Type B pancreatic cell (in vitro differentiated cells): Measurements from ENCODE around the gene DUOXA2. TPM values are rescaled to one million over a fixed set of nuclear protein-coding genes. Genes with fewer than 3 reads are reported as not detected.
"Not testable (repeated sequence)": the region's sequence is repeated elsewhere in the genome, so short reads cannot be mapped to it uniquely, and the experiment has no call there.

Experiments
- DNase-seq: peaks from one replicate; pipeline ENCODE4 v3.0.0; 2021; ENCODE audit warnings: mixed read lengths; ENCODE audit not compliant: unreplicated experiment; ENCODE audit errors: extremely low spot score
- H3K27ac Mint-ChIP-seq: 2 replicates; pipeline ENCODE4 v1.8.0; 2021; ENCODE audit warnings: mild to moderate bottlenecking, mixed read lengths
- H3K27me3 Mint-ChIP-seq: 2 replicates; pipeline ENCODE4 v1.8.0; 2021; ENCODE audit warnings: mixed read lengths
- H3K36me3 Mint-ChIP-seq: 2 replicates; pipeline ENCODE4 v1.8.0; 2021; ENCODE audit warnings: mixed read lengths
- H3K4me1 Mint-ChIP-seq: one replicate; pipeline ENCODE4 v1.8.0; 2021; ENCODE audit warnings: mixed read lengths; ENCODE audit not compliant: unreplicated experiment
- H3K4me3 Mint-ChIP-seq: 2 replicates; pipeline ENCODE4 v1.8.0; 2021; ENCODE audit warnings: mild to moderate bottlenecking, mixed read lengths
- H3K9me3 Mint-ChIP-seq: 2 replicates; pipeline ENCODE4 v1.8.0; 2021; ENCODE audit warnings: mixed read lengths
- CTCF ChIP-seq: fragments of 200-600 bp; sonication (generic); conservative IDR thresholded peaks from 2 replicates; pipeline ENCODE4 v1.5.0; 2021; ENCODE audit warnings: antibody characterized with exemption, mild to moderate bottlenecking
- total RNA-seq: library from RNA; stranded (reverse); gene quantifications from 2 replicates; pipeline ENCODE4 v1.2.1, GENCODE V29; 2021; ENCODE audit warnings: low replicate concordance

Gene DUOXA2
- total RNA-seq, 1 donor from 2014 or later = 0.17 TPM

GRCh38 chr15:45102226-45102625 lies 11.9 kb upstream of the DUOXA2 start:
- H3K27me3 Mint-ChIP-seq = peaks cover 26% of the 10 kb centered on the region
- no peaks in the 10 kb centered on the region for H3K9me3 Mint-ChIP-seq
- H3K4me1 Mint-ChIP-seq = no peaks in the 10 kb centered on the region
- DNase-seq = no peak
- no peak overlapping the region for H3K4me3 Mint-ChIP-seq
- no peaks in the 10 kb centered on the region for H3K36me3 Mint-ChIP-seq
- no peak for TF ChIP-seq CTCF
- no peak overlapping the region for H3K27ac Mint-ChIP-seq

- not testable (repeated sequence) for H3K4me1 Mint-ChIP-seq, H3K27ac Mint-ChIP-seq, H3K9me3 Mint-ChIP-seq, DNase-seq, H3K4me3 Mint-ChIP-seq, H3K36me3 Mint-ChIP-seq
- H3K27me3 Mint-ChIP-seq = peaks cover 33% of the 10 kb centered on the region
Observed at GRCh38 chr15:45104170-45104569, 10.0 kb upstream of the DUOXA2 start.

GRCh38 chr15:45105586-45105985 lies 8.5 kb upstream of the DUOXA2 start:
- no peak overlapping the region for H3K4me3 Mint-ChIP-seq
- no peak for TF ChIP-seq CTCF
- H3K4me1 Mint-ChIP-seq = no peaks in the 10 kb centered on the region
- peaks cover 47% of the 10 kb centered on the region for H3K27me3 Mint-ChIP-seq
- H3K27ac Mint-ChIP-seq = no peak overlapping the region
- no peaks in the 10 kb centered on the region for H3K36me3 Mint-ChIP-seq
- no peaks in the 10 kb centered on the region for H3K9me3 Mint-ChIP-seq
- DNase-seq = no peak

GRCh38 chr15:45106002-45106790 lies 7.9 kb upstream of the DUOXA2 start:
- Mint-ChIP-seq H3K27me3 (peaks cover 48% of the 10 kb centered on the region), H3K27ac (no peak overlapping the region), H3K4me1 (no peaks in the 10 kb centered on the region), H3K4me3 (no peak overlapping the region), H3K9me3 (no peaks in the 10 kb centered on the region), H3K36me3 (no peaks in the 10 kb centered on the region)
- DNase-seq = no peak
- TF ChIP-seq CTCF = no peak

- Mint-ChIP-seq H3K27me3 (peaks cover 58% of the 10 kb centered on the region), H3K27ac (no peak overlapping the region), H3K9me3 (no peaks in the 10 kb centered on the region), H3K4me1 (no peaks in the 10 kb centered on the region), H3K4me3 (no peak overlapping the region), H3K36me3 (no peaks in the 10 kb centered on the region)
- no peak for DNase-seq
- TF ChIP-seq CTCF = no peak
Observed at GRCh38 chr15:45107941-45108630, 6.0 kb upstream of the DUOXA2 start.

GRCh38 chr15:45110256-45110820 lies 3.8 kb upstream of the DUOXA2 start:
- DNase-seq = no peak
- H3K4me3 Mint-ChIP-seq = no peak overlapping the region

More at GRCh38 chr15:45110256-45110820, 3.8 kb upstream of the DUOXA2 start:
- Mint-ChIP-seq H3K27me3 (peaks cover 67% of the 10 kb centered on the region), H3K36me3 (no peaks in the 10 kb centered on the region), H3K27ac (no peak overlapping the region), H3K9me3 (no peaks in the 10 kb centered on the region), H3K4me1 (no peaks in the 10 kb centered on the region)
- TF ChIP-seq CTCF = no peak
